ENCODE measurements around the gene CACFD1.

The CACFD1 gene

DNA sequence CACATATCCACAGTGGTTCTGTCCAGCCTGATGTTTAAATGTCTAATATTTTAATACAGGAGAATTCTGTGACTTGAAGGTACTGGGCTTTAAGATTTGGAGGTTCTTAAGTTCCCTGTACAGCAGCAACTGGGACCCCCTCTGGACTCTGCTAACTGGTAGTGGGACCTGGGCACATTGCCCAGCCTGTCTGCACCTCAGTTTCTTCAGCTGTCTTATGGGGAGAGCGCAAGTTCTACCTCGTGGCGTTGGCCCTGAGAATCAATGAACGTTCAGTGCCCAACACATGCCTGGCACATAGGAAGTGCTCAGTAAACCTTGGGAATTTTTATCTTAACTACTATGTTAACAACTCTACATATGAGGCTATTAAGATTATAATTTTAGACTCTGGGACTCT is 17.7 kb downstream of the CACFD1 start:
- Histone ChIP-seq H3K27me3 (ENCODE audit: control insufficient read depth in 2 of 2, insufficient read depth in 2 of 2, low read length in 2 of 2) (peaks cover 0 to 4% of the 10 kb centered on the region in 2 donors), H3K27ac (ENCODE audit: low read depth in 2 of 2, low read length in 2 of 2) (no peak overlapping the region), H3K4me3 (ENCODE audit: low read length in 2 of 2) (no peak overlapping the region), H3K9ac (ENCODE audit: low read depth in 1 of 2, low read length in 2 of 2) (no peak overlapping the region), H3K9me3 (ENCODE audit: control insufficient read depth in 2 of 2, low read length in 2 of 2) (no peaks in the 10 kb centered on the region), H3K4me1 (ENCODE audit: control insufficient read depth in 2 of 2, insufficient read depth in 2 of 2, low read length in 2 of 2) (peaks cover 7 to 11% of the 10 kb centered on the region in 2 donors), H3K36me3 (ENCODE audit: control insufficient read depth in 2 of 2, insufficient read depth in 2 of 2, low read length in 2 of 2) (no peaks in the 10 kb centered on the region)

DNA sequence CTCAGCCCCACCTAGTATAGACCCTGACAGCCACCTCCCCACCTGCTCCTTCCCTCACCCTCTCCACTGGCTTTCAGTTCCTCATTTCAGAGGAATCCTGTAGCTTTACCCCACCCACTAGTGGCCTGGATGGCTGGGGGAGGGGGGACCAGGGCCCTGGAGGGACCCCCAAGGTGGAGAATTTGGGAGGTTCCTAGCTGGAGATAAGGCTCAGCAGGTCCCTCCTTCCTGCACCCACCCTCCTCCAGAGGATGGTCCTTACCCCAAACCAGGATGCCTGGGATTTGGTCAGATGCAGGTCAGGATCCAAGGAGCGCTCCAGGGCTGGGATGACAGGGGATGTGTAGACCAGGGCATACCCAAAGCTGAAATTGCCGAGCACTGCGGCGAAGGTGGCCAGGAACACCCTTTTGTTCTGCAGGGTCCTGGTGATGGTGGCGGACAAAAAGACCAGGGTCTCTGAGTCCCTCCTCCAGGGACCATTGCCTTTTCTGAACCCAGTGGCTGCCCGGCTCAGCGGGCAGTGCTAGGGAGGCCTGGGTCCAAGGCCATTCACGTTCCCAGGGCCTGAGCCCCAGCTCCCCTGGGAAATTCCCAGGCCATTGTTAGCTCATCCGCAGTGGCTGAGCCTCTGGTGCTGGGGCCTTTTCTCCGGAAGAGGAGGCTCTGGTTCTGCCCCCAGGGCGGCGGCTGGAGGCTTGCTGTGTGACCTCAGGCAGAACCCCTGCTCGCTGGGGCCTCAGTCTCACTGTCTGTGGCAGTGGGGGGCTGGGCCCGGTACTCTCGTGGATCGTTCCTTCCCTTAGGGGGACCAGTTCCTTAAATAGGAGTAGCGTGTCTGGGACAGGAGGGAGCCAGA is 18.4 kb downstream of the CACFD1 start:
- Histone ChIP-seq H3K4me1 (ENCODE audit: control insufficient read depth in 2 of 2, insufficient read depth in 2 of 2, low read length in 2 of 2) (peaks cover 7 to 11% of the 10 kb centered on the region in 2 donors), H3K9ac (ENCODE audit: low read depth in 1 of 2, low read length in 2 of 2) (peak overlapping the region in 1 of 2 donors; percentile 48), H3K4me3 (ENCODE audit: low read length in 2 of 2) (peak overlapping the region; percentile 54 to 60), H3K27ac (ENCODE audit: low read depth in 2 of 2, low read length in 2 of 2) (peak overlapping the region in 1 of 2 donors; percentile 16), H3K36me3 (ENCODE audit: control insufficient read depth in 2 of 2, insufficient read depth in 2 of 2, low read length in 2 of 2) (no peaks in the 10 kb centered on the region), H3K9me3 (ENCODE audit: control insufficient read depth in 2 of 2, low read length in 2 of 2) (no peaks in the 10 kb centered on the region), H3K27me3 (ENCODE audit: control insufficient read depth in 2 of 2, insufficient read depth in 2 of 2, low read length in 2 of 2) (peaks cover 0 to 4% of the 10 kb centered on the region in 2 donors)

DNA sequence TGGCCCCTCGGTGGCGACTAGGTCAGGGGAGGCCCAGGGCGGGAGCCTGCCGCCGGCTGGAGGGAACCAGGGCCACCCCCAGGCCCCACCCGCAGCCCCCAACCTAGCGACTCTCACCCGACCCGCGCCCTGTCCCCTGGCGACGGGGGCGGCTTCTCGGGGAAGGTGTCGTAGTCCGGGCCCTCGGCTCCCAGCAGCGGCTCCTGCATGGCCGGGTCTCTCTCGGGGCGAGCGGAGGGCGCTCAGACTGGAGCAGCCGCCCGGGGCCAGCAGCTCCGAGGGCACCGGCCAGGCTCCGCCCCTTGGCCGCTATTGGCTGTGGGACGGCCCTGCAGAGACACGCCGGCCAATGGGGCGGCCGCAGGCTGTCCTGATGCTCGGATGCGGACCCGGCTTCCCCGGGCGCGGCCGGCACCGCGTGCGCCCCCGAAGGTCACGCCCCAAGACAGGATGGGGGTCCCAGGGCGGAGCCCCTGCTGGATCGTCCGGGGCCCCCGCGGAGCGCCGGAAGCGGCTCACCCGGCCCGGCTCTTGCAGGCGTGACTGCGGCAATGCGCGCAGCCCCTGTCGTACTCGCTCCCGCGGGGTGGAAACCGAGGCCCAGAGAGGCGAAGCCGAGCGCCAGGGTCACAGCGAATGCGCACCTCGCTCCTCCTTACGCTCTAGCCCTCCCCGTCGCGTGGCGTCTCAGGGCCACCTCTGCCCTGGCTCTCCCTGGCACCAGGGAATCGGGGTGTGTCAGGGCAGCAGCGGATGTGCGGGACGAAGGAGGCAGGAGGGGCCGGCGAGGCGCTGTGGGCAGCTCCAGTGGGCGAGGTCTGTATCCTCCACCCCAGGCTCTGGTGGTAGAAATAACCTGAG is 19.3 kb downstream of the CACFD1 start, which contains the start of gene SLC2A6:
Gene SLC2A6 (minus strand): TSS at position 249 of the 861 bp plus-strand sequence. CDS start 40 bp downstream, at position 209.
- Histone ChIP-seq H3K4me1 (ENCODE audit: control insufficient read depth in 2 of 2, insufficient read depth in 2 of 2, low read length in 2 of 2) (peaks cover 7 to 11% of the 10 kb centered on the region in 2 donors), H3K27ac (ENCODE audit: low read depth in 2 of 2, low read length in 2 of 2) (peak within 1 kb of the TSS in 1 of 2 donors; percentile 43), H3K9me3 (ENCODE audit: control insufficient read depth in 2 of 2, low read length in 2 of 2) (no peaks in the 10 kb centered on the region), H3K9ac (ENCODE audit: low read depth in 1 of 2, low read length in 2 of 2) (peak within 1 kb of the TSS; percentile 41 to 48), H3K27me3 (ENCODE audit: control insufficient read depth in 2 of 2, insufficient read depth in 2 of 2, low read length in 2 of 2) (peaks cover 3 to 4% of the 10 kb centered on the region in 2 donors), H3K36me3 (ENCODE audit: control insufficient read depth in 2 of 2, insufficient read depth in 2 of 2, low read length in 2 of 2) (no peaks in the 10 kb centered on the region), H3K4me3 (ENCODE audit: low read length in 2 of 2) (peak within 1 kb of the TSS; percentile 60 to 65)

DNA sequence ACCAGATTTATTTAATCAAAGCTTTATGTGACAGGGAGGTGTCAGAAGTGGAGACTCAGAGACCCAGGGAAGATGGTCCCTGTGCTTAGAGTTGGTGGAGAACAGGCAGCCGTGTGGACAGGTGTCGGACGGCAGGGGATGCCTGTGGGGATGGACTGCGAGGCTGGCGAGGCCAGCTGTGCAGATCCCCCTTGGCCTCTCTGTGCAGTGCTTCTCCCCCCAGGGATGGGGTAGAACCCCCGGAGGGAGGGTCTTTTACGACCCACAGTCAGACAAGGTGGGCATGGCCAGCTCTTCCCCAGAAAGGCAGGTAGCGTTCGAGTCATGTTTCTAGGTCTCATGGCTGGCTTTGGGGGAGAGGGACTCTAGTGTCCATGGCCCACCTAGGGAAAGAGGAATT is 23.8 kb downstream of the CACFD1 start:
- no peaks in the 10 kb centered on the region for H3K9me3 ChIP-seq (ENCODE audit: control insufficient read depth in 2 of 2, low read length in 2 of 2)
- H3K27me3 ChIP-seq (ENCODE audit: control insufficient read depth in 2 of 2, insufficient read depth in 2 of 2, low read length in 2 of 2), result peaks cover 4 to 9% of the 10 kb centered on the region in 2 donors
- H3K36me3 ChIP-seq (ENCODE audit: control insufficient read depth in 2 of 2, insufficient read depth in 2 of 2, low read length in 2 of 2), result no peaks in the 10 kb centered on the region
- no peak overlapping the region for H3K27ac ChIP-seq (ENCODE audit: low read depth in 2 of 2, low read length in 2 of 2)
- peaks cover 10 to 12% of the 10 kb centered on the region in 2 donors for H3K4me1 ChIP-seq (ENCODE audit: control insufficient read depth in 2 of 2, insufficient read depth in 2 of 2, low read length in 2 of 2)
- no peak overlapping the region for H3K4me3 ChIP-seq (ENCODE audit: low read length in 2 of 2)
- no peak overlapping the region for H3K9ac ChIP-seq (ENCODE audit: low read depth in 1 of 2, low read length in 2 of 2)

DNA sequence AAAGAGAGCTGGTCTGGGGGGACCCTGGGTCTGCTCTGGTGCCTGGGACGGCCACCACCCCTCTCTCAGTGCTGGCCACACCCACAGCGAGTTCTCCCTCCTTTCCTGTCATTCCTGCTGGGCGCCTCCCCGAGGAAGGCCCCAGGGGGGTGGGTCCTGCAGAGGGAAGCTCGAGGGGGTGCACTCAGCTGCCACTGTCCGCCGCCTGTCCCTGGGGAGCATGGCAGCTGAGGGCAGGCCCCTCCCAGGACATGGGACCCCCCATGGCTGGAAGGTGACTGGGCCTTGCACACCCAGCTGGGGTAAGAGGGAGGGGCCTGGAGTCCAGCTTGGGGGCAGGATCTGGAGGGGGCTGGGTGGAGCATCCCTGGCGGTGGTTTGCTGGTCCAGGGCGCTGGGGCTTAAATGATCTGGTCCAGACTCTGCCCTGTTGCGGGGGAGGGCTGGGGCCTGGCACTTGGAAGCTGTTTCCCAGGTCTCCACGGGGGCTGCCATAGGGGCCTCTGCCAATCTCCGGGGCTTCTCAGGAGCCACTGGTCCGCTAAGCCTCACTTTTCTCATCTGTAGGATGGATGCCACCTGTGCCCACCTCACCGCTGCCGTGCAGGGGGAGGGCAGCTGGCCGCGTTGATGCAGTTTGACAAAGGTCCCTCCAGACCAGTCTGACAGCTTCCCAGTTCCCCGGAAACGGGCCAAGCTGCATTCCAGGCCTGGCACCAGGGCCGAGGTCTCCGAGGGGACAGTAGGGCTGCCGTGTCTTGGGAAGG is 25.1 kb downstream of the CACFD1 start:
- peaks cover 3 to 4% of the 10 kb centered on the region in 2 donors for H3K4me1 ChIP-seq (ENCODE audit: control insufficient read depth in 2 of 2, insufficient read depth in 2 of 2, low read length in 2 of 2)
- peaks cover 1 to 9% of the 10 kb centered on the region in 2 donors for H3K27me3 ChIP-seq (ENCODE audit: control insufficient read depth in 2 of 2, insufficient read depth in 2 of 2, low read length in 2 of 2)
- H3K27ac ChIP-seq (ENCODE audit: low read depth in 2 of 2, low read length in 2 of 2), result no peak overlapping the region
- H3K9ac ChIP-seq (ENCODE audit: low read depth in 1 of 2, low read length in 2 of 2), result no peak overlapping the region
- H3K9me3 ChIP-seq (ENCODE audit: control insufficient read depth in 2 of 2, low read length in 2 of 2), result no peaks in the 10 kb centered on the region
- H3K4me3 ChIP-seq (ENCODE audit: low read length in 2 of 2), result no peak overlapping the region
- no peaks in the 10 kb centered on the region for H3K36me3 ChIP-seq (ENCODE audit: control insufficient read depth in 2 of 2, insufficient read depth in 2 of 2, low read length in 2 of 2)

DNA sequence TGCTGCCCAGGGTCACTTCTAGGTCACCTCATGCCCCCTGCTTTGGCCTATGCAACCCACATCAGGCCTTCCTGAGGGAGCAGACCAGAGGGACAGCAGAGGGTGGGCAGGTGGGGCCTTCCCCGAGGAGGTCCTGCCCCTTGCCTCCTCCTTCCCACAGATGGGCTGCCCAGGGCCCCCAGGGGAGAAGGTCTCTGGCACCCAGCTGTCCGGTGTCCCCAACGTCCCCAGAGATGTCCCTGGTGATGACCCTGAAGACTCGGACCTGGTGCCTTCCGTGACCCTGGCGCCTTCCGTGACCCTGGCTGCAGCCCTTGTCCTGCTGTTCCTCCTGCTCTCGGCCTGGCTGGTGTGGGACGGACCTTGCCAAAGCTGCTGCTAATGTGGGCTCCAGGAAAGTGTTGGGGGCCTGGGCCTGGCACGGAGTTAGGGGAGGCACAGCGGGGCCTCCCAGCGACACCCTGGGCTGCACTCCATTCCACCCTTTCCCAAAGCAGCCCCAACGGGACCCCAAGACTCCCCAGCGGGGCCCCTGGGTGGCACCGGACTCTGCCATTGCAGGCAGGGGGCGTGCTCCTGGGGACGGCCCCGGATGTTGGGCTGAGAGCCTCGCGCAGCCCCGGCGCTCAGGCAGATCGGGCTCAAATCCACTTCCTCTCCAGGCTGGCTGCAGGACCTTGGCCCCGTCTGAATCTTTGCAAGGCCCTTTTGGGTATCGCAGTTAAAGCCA is 25.9 kb downstream of the CACFD1 start:
- Histone ChIP-seq H3K9me3 (ENCODE audit: control insufficient read depth in 2 of 2, low read length in 2 of 2) (no peaks in the 10 kb centered on the region), H3K4me3 (ENCODE audit: low read length in 2 of 2) (peak overlapping the region in 1 of 2 donors; percentile 26), H3K36me3 (ENCODE audit: control insufficient read depth in 2 of 2, insufficient read depth in 2 of 2, low read length in 2 of 2) (no peaks in the 10 kb centered on the region), H3K27me3 (ENCODE audit: control insufficient read depth in 2 of 2, insufficient read depth in 2 of 2, low read length in 2 of 2) (peaks cover 0 to 9% of the 10 kb centered on the region in 2 donors), H3K4me1 (ENCODE audit: control insufficient read depth in 2 of 2, insufficient read depth in 2 of 2, low read length in 2 of 2) (peaks cover 3 to 4% of the 10 kb centered on the region in 2 donors), H3K27ac (ENCODE audit: low read depth in 2 of 2, low read length in 2 of 2) (no peak overlapping the region), H3K9ac (ENCODE audit: low read depth in 1 of 2, low read length in 2 of 2) (no peak overlapping the region)

DNA sequence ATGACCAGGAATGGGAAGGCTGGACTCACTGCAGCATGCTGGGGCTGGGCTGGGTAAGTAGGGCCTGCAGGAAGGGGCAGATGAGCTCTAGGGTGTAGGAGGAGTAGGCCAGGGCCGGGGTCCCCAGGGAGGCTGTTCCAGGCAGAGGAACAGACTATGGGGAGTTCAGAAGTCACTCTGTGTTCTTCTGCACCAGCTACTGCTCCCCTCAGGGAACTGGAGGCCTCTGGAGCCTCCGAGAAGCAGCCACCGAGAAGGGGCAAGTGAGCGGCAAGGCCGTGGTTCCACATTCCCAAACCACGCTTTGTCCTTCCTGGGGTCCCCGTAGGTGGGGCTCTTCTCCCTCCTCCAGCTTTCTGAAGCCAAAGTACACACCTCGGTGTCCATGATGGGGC is 27.6 kb downstream of the CACFD1 start:
- no peaks in the 10 kb centered on the region for H3K36me3 ChIP-seq (ENCODE audit: control insufficient read depth in 2 of 2, insufficient read depth in 2 of 2, low read length in 2 of 2)
- no peak overlapping the region for H3K27ac ChIP-seq (ENCODE audit: low read depth in 2 of 2, low read length in 2 of 2)
- H3K9ac ChIP-seq (ENCODE audit: low read depth in 1 of 2, low read length in 2 of 2), result no peak overlapping the region
- no peak overlapping the region for H3K4me3 ChIP-seq (ENCODE audit: low read length in 2 of 2)
- H3K9me3 ChIP-seq (ENCODE audit: control insufficient read depth in 2 of 2, low read length in 2 of 2), result no peaks in the 10 kb centered on the region
- peaks cover 0 to 9% of the 10 kb centered on the region in 2 donors for H3K27me3 ChIP-seq (ENCODE audit: control insufficient read depth in 2 of 2, insufficient read depth in 2 of 2, low read length in 2 of 2)
- peaks cover 3 to 4% of the 10 kb centered on the region in 2 donors for H3K4me1 ChIP-seq (ENCODE audit: control insufficient read depth in 2 of 2, insufficient read depth in 2 of 2, low read length in 2 of 2)

DNA sequence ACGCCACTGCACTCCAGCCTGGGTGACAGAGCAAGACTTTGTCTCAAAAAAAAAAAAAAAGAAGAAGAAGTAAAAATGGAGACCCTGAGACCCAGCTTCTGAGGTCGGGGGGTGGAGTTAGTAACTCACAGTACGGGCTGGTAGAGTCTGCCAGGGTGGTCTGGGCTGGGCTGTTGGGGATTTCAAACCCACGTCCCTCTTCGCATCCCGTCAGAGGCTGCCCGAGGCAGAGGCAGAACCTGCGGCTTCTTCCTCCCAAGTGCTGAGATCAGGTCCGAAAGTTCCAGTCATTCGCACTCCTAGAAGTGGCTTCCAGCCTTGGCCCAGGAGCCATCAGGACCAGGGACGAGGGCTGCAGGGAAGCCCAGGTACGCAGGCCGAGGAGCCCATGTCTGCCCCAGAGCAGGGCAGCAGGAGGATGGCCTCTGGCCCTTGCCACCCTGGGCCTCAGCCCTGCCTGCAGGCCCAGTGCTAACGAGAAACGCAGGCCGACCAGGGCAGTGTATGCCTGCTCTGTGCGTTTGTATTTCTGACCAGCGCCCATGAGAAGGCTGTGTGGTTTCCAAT is 29.0 kb downstream of the CACFD1 start:
- Histone ChIP-seq H3K27ac (ENCODE audit: low read depth in 2 of 2, low read length in 2 of 2) (no peak overlapping the region), H3K9me3 (ENCODE audit: control insufficient read depth in 2 of 2, low read length in 2 of 2) (no peaks in the 10 kb centered on the region), H3K36me3 (ENCODE audit: control insufficient read depth in 2 of 2, insufficient read depth in 2 of 2, low read length in 2 of 2) (no peaks in the 10 kb centered on the region), H3K27me3 (ENCODE audit: control insufficient read depth in 2 of 2, insufficient read depth in 2 of 2, low read length in 2 of 2) (peaks cover 0 to 7% of the 10 kb centered on the region in 2 donors), H3K4me3 (ENCODE audit: low read length in 2 of 2) (no peak overlapping the region), H3K4me1 (ENCODE audit: control insufficient read depth in 2 of 2, insufficient read depth in 2 of 2, low read length in 2 of 2) (peaks cover 3 to 7% of the 10 kb centered on the region in 2 donors), H3K9ac (ENCODE audit: low read depth in 1 of 2, low read length in 2 of 2) (no peak overlapping the region)

All from mucosa of rectum (tissue), 2 donors.